GM04504 (cell line): ENCODE measurements around the gene DEGS2.

Source experiments
- DNase-seq: peaks from one replicate; pipeline ENCODE4 v3.0.0-alpha.2; 2012; ENCODE audit warnings: low read depth

Gene DEGS2

GRCh38 chr14:100131181-100131580, 28.3 kb downstream of the DEGS2 start:
- no peak for DNase-seq

- no peak for DNase-seq
These were observed 28.9 kb downstream of the DEGS2 start for GRCh38 chr14:100130521-100130920.

GRCh38 chr14:100129161-100129589, 30.3 kb downstream of the DEGS2 start:
- no peak for DNase-seq

- no peak for DNase-seq
These were observed 30.8 kb downstream of the DEGS2 start for GRCh38 chr14:100128688-100129087.

GRCh38 chr14:100127853-100128455, 31.5 kb downstream of the DEGS2 start:
- no peak for DNase-seq

- DNase-seq, result no peak
These were observed 33.0 kb downstream of the DEGS2 start for GRCh38 chr14:100126401-100126800.

- no peak for DNase-seq
These were observed 34.8 kb downstream of the DEGS2 start for GRCh38 chr14:100124551-100125088.

GRCh38 chr14:100123618-100124017, 35.8 kb downstream of the DEGS2 start:
- DNase-seq, result no peak

GRCh38 chr14:100122481-100123223, 36.8 kb downstream of the DEGS2 start:
- DNase-seq, result no peak

- DNase-seq, result no peak
These were observed 37.6 kb downstream of the DEGS2 start for GRCh38 chr14:100121643-100122480.

- no peak for DNase-seq
These were observed 38.7 kb downstream of the DEGS2 start for GRCh38 chr14:100120522-100121269.

GRCh38 chr14:100119251-100119650, 40.2 kb downstream of the DEGS2 start:
- DNase-seq, result no peak

- no peak for DNase-seq
These were observed 40.9 kb downstream of the DEGS2 start for GRCh38 chr14:100118396-100119011.

- no peak for DNase-seq
These were observed 41.6 kb downstream of the DEGS2 start for GRCh38 chr14:100117633-100118395.

- no peak for DNase-seq
These were observed 42.4 kb downstream of the DEGS2 start for GRCh38 chr14:100117026-100117425.

- DNase-seq, result no peak
These were observed 43.3 kb downstream of the DEGS2 start for GRCh38 chr14:100116134-100116533.

- DNase-seq, result no peak
These were observed 43.7 kb downstream of the DEGS2 start for GRCh38 chr14:100115726-100116125.

GRCh38 chr14:100115236-100115635, 44.2 kb downstream of the DEGS2 start:
- no peak for DNase-seq

- no peak for DNase-seq
These were observed 45.2 kb downstream of the DEGS2 start for GRCh38 chr14:100114109-100114765.
